ENCODE measurements around the gene FBP2.

GRCh38 chr9:94639999-94640376, 46.4 kb upstream of the FBP2 start:
- no peak for TF ChIP-seq CBX8 (IDR thresholded peaks at IDR 0.05; ENCODE audit: borderline replicate concordance, low read depth, low read length)
- TF ChIP-seq RAD21 (IDR thresholded peaks at IDR 0.05 in 1 of 2, conservative IDR thresholded peaks at IDR 0.05 in 1 of 2; ENCODE audit: low read depth in 2 of 2, low read length in 2 of 2) = no peak
- TF ChIP-seq POLR2A (IDR thresholded peaks at IDR 0.05; ENCODE audit: control extremely low read depth in 1 of 2, low read depth in 2 of 2, low read length in 2 of 2) = no peak
- no peak for TF ChIP-seq CTCF (IDR thresholded peaks at IDR 0.05; ENCODE audit: control extremely low read depth in 1 of 3, insufficient read depth in 1 of 3, low read depth in 1 of 3, low read length in 3 of 3)
- TF ChIP-seq JUND (IDR thresholded peaks at IDR 0.05; ENCODE audit: low read length) = 0 out of 2 replicates have a peak, but pooled peaks have one; percentile 31
- no peak for TF ChIP-seq GABPA (IDR thresholded peaks at IDR 0.05; ENCODE audit: borderline replicate concordance, insufficient read depth, low read length)
- TF ChIP-seq ATF3 (IDR thresholded peaks at IDR 0.05; ENCODE audit: insufficient read depth, low read depth, low read length) = no peak
- no peak for TF ChIP-seq RNF2 (IDR thresholded peaks at IDR 0.05; ENCODE audit: borderline replicate concordance, low read depth, low read length, missing control alignments, poor library complexity, severe bottlenecking)
- peak; percentile 39; the same call in 1 of the 2 replicates for TF ChIP-seq EGR1 (IDR thresholded peaks at IDR 0.05; ENCODE audit: borderline replicate concordance, low read depth, low read length)
- TF ChIP-seq ATF2 (IDR thresholded peaks at IDR 0.05; ENCODE audit: low read length) = no peak
- peak; percentile 20; the same call in 1 of the 2 replicates for TF ChIP-seq MAX (IDR thresholded peaks at IDR 0.05)
- TF ChIP-seq CEBPB (IDR thresholded peaks at IDR 0.05; ENCODE audit: low read depth, low read length) = no peak
- peak; percentile 70; the same call in 1 of the 2 replicates for TF ChIP-seq TCF12 (IDR thresholded peaks at IDR 0.05; ENCODE audit: low read depth, low read length)
- TF ChIP-seq POLR2AphosphoS5 (IDR thresholded peaks at IDR 0.05; ENCODE audit: low read depth, low read length) = no peak

Measured in H1 (cell line).